ENCODE data around the gene C1QTNF5. TPM values are rescaled to one million over a fixed set of nuclear protein-coding genes. Genes with fewer than 3 reads are reported as not detected.

C1QTNF5 gene
- total and polyA plus RNA-seq, 2 of the 8 experiments (the other 6 are each of a cell fraction or from before 2014, with no cell fraction given) = 2.2 to 2.7 TPM

GRCh38 chr11:119315131-119316015 lies 25.3 kb downstream of the C1QTNF5 start (continued):
- peak in 1 of 3 experiments; percentile 32; a peak in 1 of 4 replicates for TF ChIP-seq CTCF (IDR thresholded peaks at IDR 0.05; ENCODE audit: control extremely low read depth in 1 of 3, insufficient read depth in 1 of 3, low read depth in 1 of 3, low read length in 3 of 3)
- no peak for TF ChIP-seq GTF2F1 (IDR thresholded peaks at IDR 0.05; ENCODE audit: borderline replicate concordance, low read depth, low read length)
- no peak for TF ChIP-seq TAF1 (IDR thresholded peaks at IDR 0.05; ENCODE audit: low read depth, low read length)
- TF ChIP-seq SIRT6 (IDR thresholded peaks at IDR 0.05; ENCODE audit: low read length) = no peak
- TF ChIP-seq KDM5A (IDR thresholded peaks at IDR 0.05; ENCODE audit: low read length) = no peak
- TF ChIP-seq CTBP2 (IDR thresholded peaks at IDR 0.05; ENCODE audit: borderline replicate concordance, insufficient read depth, insufficient read length, low read length) = peak; percentile 55
- TF ChIP-seq TCF12 (IDR thresholded peaks at IDR 0.05; ENCODE audit: low read depth, low read length) = no peak
- peak; percentile 1; the same call in 1 of the 2 replicates for TF ChIP-seq MAX (IDR thresholded peaks at IDR 0.05)
- TF ChIP-seq BACH1 (IDR thresholded peaks at IDR 0.05; ENCODE audit: low read length) = no peak
- peak; percentile 46 for TF ChIP-seq KDM4A (IDR thresholded peaks at IDR 0.05; ENCODE audit: low read depth, low read length, severe bottlenecking)
- no peak for TF ChIP-seq CBX5 (IDR thresholded peaks at IDR 0.05; ENCODE audit: low read depth, low read length)
- no peak for TF ChIP-seq BCL11A (IDR thresholded peaks at IDR 0.05; ENCODE audit: low read depth in 2 of 2, low read length in 2 of 2)
- peak in 1 of 2 experiments; percentile 75; a peak in 1 of 4 replicates for TF ChIP-seq SIN3A (conservative IDR thresholded peaks at IDR 0.05 in 1 of 2, IDR thresholded peaks at IDR 0.05 in 1 of 2; ENCODE audit: low read depth in 1 of 2, low read length in 2 of 2)
- TF ChIP-seq CREB1 (IDR thresholded peaks at IDR 0.05) = peak; percentile 70; the same call in 1 of the 2 replicates
- no peak for TF ChIP-seq SP1 (IDR thresholded peaks at IDR 0.05; ENCODE audit: low read depth, low read length)

Measured in H1 (cell line).